Uterus (tissue), 2 donors: ENCODE data around the gene BBC3.

Experiments
- CTCF ChIP-seq, 4 experiments: fragments of 200-600 bp in 2 of 4; fragments of 450-650 bp in 2 of 4; sonication (generic) in 2 of 4; IDR thresholded peaks; one replicate each; pipeline ENCODE4 v1.5.1; 2016 to 2019; ENCODE audit warnings: antibody characterized with exemption in 4 of 4, mild to moderate bottlenecking in 2 of 4, moderate library complexity in 1 of 4
- POLR2A ChIP-seq, 2 donors: fragments of 450-650 bp; IDR thresholded peaks; one replicate each; pipeline ENCODE4 v1.6.1; 2016; ENCODE audit warnings: antibody characterized with exemption in 2 of 2, mild to moderate bottlenecking in 1 of 2, moderate library complexity in 1 of 2

- TF ChIP-seq CTCF (IDR thresholded peaks at IDR 0.05) (no peak), POLR2A (IDR thresholded peaks at IDR 0.05) (no peak)
Measured at GRCh38 chr19:47190167-47190727, 40.8 kb downstream of the BBC3 start.
